ENCODE results near the gene MAJIN.

Gene MAJIN

DNA sequence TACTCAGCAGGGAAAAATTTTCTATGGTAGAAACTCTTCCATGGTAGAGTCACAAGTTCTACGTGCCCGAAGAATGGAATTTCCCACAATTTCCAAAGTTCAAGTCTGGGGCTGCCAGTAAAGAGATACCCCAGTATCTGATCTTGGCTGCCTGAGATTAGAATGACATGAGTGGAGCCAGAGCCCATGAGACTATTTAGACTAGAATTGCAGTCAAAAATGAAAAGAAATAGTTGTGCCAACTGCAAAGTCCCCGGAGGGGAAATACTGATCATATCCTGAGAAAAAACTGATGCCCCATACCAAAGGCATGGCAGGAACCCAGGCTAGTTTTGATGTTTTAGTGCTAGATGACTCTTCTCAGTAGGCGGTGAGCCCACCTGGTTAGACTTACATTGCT lies 11.2 kb downstream of the MAJIN start:
- H3K9me3 ChIP-seq (ENCODE audit: insufficient read depth, low read length): no peaks in the 10 kb centered on the region

DNA sequence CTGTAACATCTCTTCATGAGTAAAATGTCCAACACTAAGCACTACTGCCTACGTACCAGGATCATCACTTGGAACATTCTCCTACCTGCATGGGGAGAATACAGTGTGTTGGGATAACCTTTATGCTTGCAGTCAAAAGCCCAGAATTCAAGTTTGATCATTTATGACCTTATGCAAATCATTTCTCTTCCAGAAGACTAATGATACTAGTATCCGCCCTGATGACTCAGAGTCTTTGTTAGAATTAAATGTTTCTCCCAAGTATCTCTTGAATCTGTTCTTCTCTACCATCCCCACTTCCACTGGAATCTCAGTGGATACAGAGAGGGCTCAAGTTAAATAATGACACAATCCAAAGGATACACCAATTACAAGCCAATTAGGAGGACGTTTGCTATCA lies 12.4 kb downstream of the MAJIN start:
- Histone ChIP-seq H4K20me1 (ENCODE audit: low read depth, low read length) (no peaks in the 10 kb centered on the region), H3K27me3 (ENCODE audit: low read length) (no peaks in the 10 kb centered on the region), H2AFZ (ENCODE audit: low read depth, low read length, severe bottlenecking) (no peak overlapping the region), H3K9me3 (ENCODE audit: insufficient read depth, low read length) (no peaks in the 10 kb centered on the region), H3K79me2 (ENCODE audit: insufficient read depth, low read length) (no peaks in the 10 kb centered on the region), H3K9me2 (replicated peaks; ENCODE audit: insufficient read depth, low read length) (no peaks in the 10 kb centered on the region), H3K36me3 (ENCODE audit: low read length) (no peaks in the 10 kb centered on the region), H3K4me3 (ENCODE audit: insufficient read depth, low read length, poor library complexity, severe bottlenecking) (no peak overlapping the region), H3K9ac (ENCODE audit: low read length) (no peak overlapping the region), H3K27ac (ENCODE audit: low read depth, low read length) (no peak overlapping the region), H3K4me2 (ENCODE audit: low read depth, low read length, poor library complexity, severe bottlenecking) (no peak overlapping the region), H3F3A (ENCODE audit: insufficient read depth) (no peaks in the 10 kb centered on the region)
- no peak for TF ChIP-seq EZH2phosphoT487 (conservative IDR thresholded peaks at IDR 0.05; ENCODE audit: low read length)
- TF ChIP-seq, protein P1, sequence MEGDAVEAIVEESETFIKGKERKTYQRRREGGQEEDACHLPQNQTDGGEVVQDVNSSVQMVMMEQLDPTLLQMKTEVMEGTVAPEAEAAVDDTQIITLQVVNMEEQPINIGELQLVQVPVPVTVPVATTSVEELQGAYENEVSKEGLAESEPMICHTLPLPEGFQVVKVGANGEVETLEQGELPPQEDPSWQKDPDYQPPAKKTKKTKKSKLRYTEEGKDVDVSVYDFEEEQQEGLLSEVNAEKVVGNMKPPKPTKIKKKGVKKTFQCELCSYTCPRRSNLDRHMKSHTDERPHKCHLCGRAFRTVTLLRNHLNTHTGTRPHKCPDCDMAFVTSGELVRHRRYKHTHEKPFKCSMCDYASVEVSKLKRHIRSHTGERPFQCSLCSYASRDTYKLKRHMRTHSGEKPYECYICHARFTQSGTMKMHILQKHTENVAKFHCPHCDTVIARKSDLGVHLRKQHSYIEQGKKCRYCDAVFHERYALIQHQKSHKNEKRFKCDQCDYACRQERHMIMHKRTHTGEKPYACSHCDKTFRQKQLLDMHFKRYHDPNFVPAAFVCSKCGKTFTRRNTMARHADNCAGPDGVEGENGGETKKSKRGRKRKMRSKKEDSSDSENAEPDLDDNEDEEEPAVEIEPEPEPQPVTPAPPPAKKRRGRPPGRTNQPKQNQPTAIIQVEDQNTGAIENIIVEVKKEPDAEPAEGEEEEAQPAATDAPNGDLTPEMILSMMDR (IDR thresholded peaks at IDR 0.05; ENCODE audit: insufficient read depth, low read length, poor library complexity, severe bottlenecking): no peak

More for the DNA sequence above, 11.2 kb downstream of the MAJIN start:
- no peaks in the 10 kb centered on the region for H3F3A ChIP-seq (ENCODE audit: insufficient read depth)
- no peaks in the 10 kb centered on the region for H3K9me2 ChIP-seq (replicated peaks; ENCODE audit: insufficient read depth, low read length)
- H2AFZ ChIP-seq (ENCODE audit: low read depth, low read length, severe bottlenecking): no peak overlapping the region
- no peaks in the 10 kb centered on the region for H3K27me3 ChIP-seq (ENCODE audit: low read length)
- H3K36me3 ChIP-seq (ENCODE audit: low read length): no peaks in the 10 kb centered on the region
- H3K4me2 ChIP-seq (ENCODE audit: low read depth, low read length, poor library complexity, severe bottlenecking): no peak overlapping the region
- H3K9ac ChIP-seq (ENCODE audit: low read length): no peak overlapping the region
- H4K20me1 ChIP-seq (ENCODE audit: low read depth, low read length): no peaks in the 10 kb centered on the region
- no peak overlapping the region for H3K4me3 ChIP-seq (ENCODE audit: insufficient read depth, low read length, poor library complexity, severe bottlenecking)
- TF ChIP-seq EZH2phosphoT487 (conservative IDR thresholded peaks at IDR 0.05; ENCODE audit: low read length): no peak
- TF ChIP-seq, protein P1 (IDR thresholded peaks at IDR 0.05; ENCODE audit: insufficient read depth, low read length, poor library complexity, severe bottlenecking): no peak
- no peak overlapping the region for H3K27ac ChIP-seq (ENCODE audit: low read depth, low read length)
- no peaks in the 10 kb centered on the region for H3K79me2 ChIP-seq (ENCODE audit: insufficient read depth, low read length)

DNA sequence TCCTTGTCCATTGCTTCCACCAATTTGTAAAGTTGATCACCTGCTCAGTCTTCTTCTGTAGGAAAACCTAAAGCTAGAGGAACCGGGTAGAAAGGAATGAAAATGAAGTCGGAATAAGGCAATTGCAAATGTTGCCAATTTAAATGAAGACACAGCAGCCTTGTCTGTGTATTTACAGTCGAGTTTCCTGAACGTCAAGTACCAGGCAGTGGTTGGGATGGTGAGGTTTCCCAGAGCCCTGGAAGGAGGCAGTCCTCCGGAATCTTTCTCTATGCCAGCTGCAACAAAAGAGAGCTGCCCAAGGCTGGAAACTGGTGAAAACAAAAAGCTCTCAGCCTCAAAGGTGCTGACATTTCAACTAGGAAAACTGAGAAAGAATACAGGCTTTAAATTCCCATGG lies 17.7 kb downstream of the MAJIN start:
- Histone ChIP-seq H3K27ac (ENCODE audit: low read depth, low read length) (no peak overlapping the region), H3K9me2 (replicated peaks; ENCODE audit: insufficient read depth, low read length) (no peaks in the 10 kb centered on the region), H3K9ac (ENCODE audit: low read length) (no peak overlapping the region), H3K36me3 (ENCODE audit: low read length) (no peaks in the 10 kb centered on the region), H3K4me2 (ENCODE audit: low read depth, low read length, poor library complexity, severe bottlenecking) (no peak overlapping the region), H3K27me3 (ENCODE audit: low read length) (no peaks in the 10 kb centered on the region), H3K9me3 (ENCODE audit: insufficient read depth, low read length) (no peaks in the 10 kb centered on the region), H3K79me2 (ENCODE audit: insufficient read depth, low read length) (no peaks in the 10 kb centered on the region), H3K4me3 (ENCODE audit: insufficient read depth, low read length, poor library complexity, severe bottlenecking) (no peak overlapping the region), H4K20me1 (ENCODE audit: low read depth, low read length) (no peaks in the 10 kb centered on the region), H3F3A (ENCODE audit: insufficient read depth) (no peaks in the 10 kb centered on the region), H2AFZ (ENCODE audit: low read depth, low read length, severe bottlenecking) (no peak overlapping the region)
- no peak for TF ChIP-seq EZH2phosphoT487 (conservative IDR thresholded peaks at IDR 0.05; ENCODE audit: low read length)
- TF ChIP-seq, protein P1 (IDR thresholded peaks at IDR 0.05; ENCODE audit: insufficient read depth, low read length, poor library complexity, severe bottlenecking): no peak
